HG02938 (cell line): ENCODE measurements around the gene MRPL27.

ENCODE experiments used
- ATAC-seq: cut with Tn5 transposase; IDR thresholded peaks from one replicate; pipeline ENCODE4 v1.9.1; 2021; ENCODE audit warnings: mild to moderate bottlenecking, moderate library complexity; ENCODE audit not compliant: unreplicated experiment

The MRPL27 gene

GRCh38 chr17:50361561-50362480 lies 11.2 kb downstream of the MRPL27 start:
- no peak for ATAC-seq

GRCh38 chr17:50360486-50361115 lies 12.4 kb downstream of the MRPL27 start:
- ATAC-seq: no peak

GRCh38 chr17:50359998-50360461 lies 13.0 kb downstream of the MRPL27 start:
- ATAC-seq: no peak

- ATAC-seq: no peak
These were observed 13.8 kb downstream of the MRPL27 start for GRCh38 chr17:50359005-50359699.

- no peak for ATAC-seq
These were observed 14.8 kb downstream of the MRPL27 start for GRCh38 chr17:50358177-50358576.

- ATAC-seq: no peak
These were observed 16.0 kb downstream of the MRPL27 start for GRCh38 chr17:50356892-50357510.

- ATAC-seq: no peak
These were observed 16.6 kb downstream of the MRPL27 start for GRCh38 chr17:50356418-50356817.

- ATAC-seq: no peak
These were observed 17.2 kb downstream of the MRPL27 start for GRCh38 chr17:50355701-50356341.

- ATAC-seq: no peak
These were observed 17.7 kb downstream of the MRPL27 start for GRCh38 chr17:50355336-50355700.

- ATAC-seq: no peak
These were observed 18.2 kb downstream of the MRPL27 start for GRCh38 chr17:50354776-50355175.

- no peak for ATAC-seq
These were observed 18.8 kb downstream of the MRPL27 start for GRCh38 chr17:50354198-50354597.

GRCh38 chr17:50353600-50354195 lies 19.3 kb downstream of the MRPL27 start:
- no peak for ATAC-seq

GRCh38 chr17:50352693-50353599 lies 20.0 kb downstream of the MRPL27 start:
- no peak for ATAC-seq

GRCh38 chr17:50352072-50352692 lies 20.8 kb downstream of the MRPL27 start:
- ATAC-seq: no peak

- no peak for ATAC-seq
These were observed 22.3 kb downstream of the MRPL27 start for GRCh38 chr17:50350733-50351132.

GRCh38 chr17:50349243-50349600 lies 23.8 kb downstream of the MRPL27 start:
- ATAC-seq: no peak

- no peak for ATAC-seq
These were observed 24.3 kb downstream of the MRPL27 start for GRCh38 chr17:50348522-50349242.

GRCh38 chr17:50347894-50348291 lies 25.1 kb downstream of the MRPL27 start:
- no peak for ATAC-seq
